Activated CD8-positive, alpha-beta T cell treated with anti-CD3 and anti-CD28 coated beads for 36 hours (primary cell): ENCODE results near the gene SIGLEC7. TPM values are rescaled to one million over a fixed set of nuclear protein-coding genes. Genes with fewer than 3 reads are reported as not detected.

Source experiments
- ATAC-seq: fragments of 200-7000 bp; cut with Tn5 transposase; one replicate; pipeline ENCODE4 v1.10.0; 2021; ENCODE audit warnings: mild to moderate bottlenecking, moderate library complexity
- CTCF ChIA-PET: fragments of 350-600 bp; sonication (Branson Sonifier 250); formaldehyde crosslinking; loops from one replicate; lab custom pipeline; 2021; ENCODE audit warnings: antibody characterized with exemption; lab: Charles Lee
- POLR2A ChIA-PET: fragments of 350-600 bp; sonication (Branson Sonifier 250); formaldehyde crosslinking; loops from one replicate; lab custom pipeline; 2021; ENCODE audit warnings: antibody characterized with exemption; lab: Charles Lee
- DNase-seq: peaks from one replicate; pipeline ENCODE4 v3.0.0-alpha.2; 2020
- H3K27ac Mint-ChIP-seq: one replicate; pipeline ENCODE4 v1.8.0; 2021; ENCODE audit warnings: mild to moderate bottlenecking, mixed read lengths
- H3K27me3 Mint-ChIP-seq: one replicate; pipeline ENCODE4 v1.8.0; 2021; ENCODE audit warnings: mixed read lengths
- H3K36me3 Mint-ChIP-seq: one replicate; pipeline ENCODE4 v1.8.0; 2021; ENCODE audit warnings: low read depth, mixed read lengths
- H3K4me1 Mint-ChIP-seq: one replicate; pipeline ENCODE4 v1.8.0; 2021; ENCODE audit warnings: low read depth, mixed read lengths
- H3K4me3 Mint-ChIP-seq: one replicate; pipeline ENCODE4 v1.8.0; 2021; ENCODE audit warnings: mild to moderate bottlenecking, moderate library complexity, mixed read lengths
- H3K9me3 Mint-ChIP-seq: one replicate; pipeline ENCODE4 v1.8.0; 2021; ENCODE audit warnings: mixed read lengths
- intact Hi-C: fragments of 100-400 bp; cut with micrococcal nuclease; formaldehyde crosslinking; loops from one replicate; pipeline ENCODE4 v1.10.0; 2022
- total RNA-seq, 2 experiments: library from RNA; stranded (reverse); gene quantifications; one replicate each; pipeline ENCODE4 v1.2.3, GENCODE V29; 2021
- TF ChIP-seq, protein P1 (sequence below): fragments of 200-600 bp; IDR thresholded peaks from one replicate; pipeline ENCODE4 v1.8.0; 2022; ENCODE audit warnings: antibody characterized with exemption, mild to moderate bottlenecking

The SIGLEC7 gene
- total RNA-seq, 2 experiments from 2014 or later, result not detected

DNA sequence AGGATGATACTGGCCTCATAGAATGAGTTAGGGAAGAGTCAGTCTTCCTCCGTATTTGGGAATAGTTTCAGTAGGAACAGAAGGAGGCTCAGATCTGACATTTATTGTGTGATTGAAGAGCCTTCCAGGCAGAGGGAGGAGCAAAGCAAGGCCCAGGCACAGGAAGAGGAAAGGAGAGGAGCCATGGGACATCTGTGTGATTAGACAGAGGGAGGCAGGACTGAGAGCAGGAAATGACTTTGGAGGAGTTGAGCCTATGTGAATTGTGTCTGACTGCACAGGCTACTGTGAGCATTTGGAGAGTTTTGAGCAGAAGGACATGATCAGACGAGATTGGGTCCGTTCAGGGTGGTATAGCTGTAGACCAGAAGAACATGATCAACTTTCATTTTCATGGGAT lies 8.5 kb downstream of the SIGLEC7 start:
- Mint-ChIP-seq H3K9me3 (no peaks in the 10 kb centered on the region), H3K4me3 (no peak overlapping the region), H3K27ac (no peak overlapping the region), H3K4me1 (no peaks in the 10 kb centered on the region), H3K27me3 (no peaks in the 10 kb centered on the region), H3K36me3 (no peaks in the 10 kb centered on the region)
- no peak for DNase-seq
- intact Hi-C loops, result no loop called here
- ChIA-PET CTCF (interaction anchor here (2.6 kb wide), 1 partner anchor 109 kb away, joined by 5 read pairs; no protein-coding TSS in a partner anchor), POLR2A (no interaction called here)
- TF ChIP-seq, protein P1, sequence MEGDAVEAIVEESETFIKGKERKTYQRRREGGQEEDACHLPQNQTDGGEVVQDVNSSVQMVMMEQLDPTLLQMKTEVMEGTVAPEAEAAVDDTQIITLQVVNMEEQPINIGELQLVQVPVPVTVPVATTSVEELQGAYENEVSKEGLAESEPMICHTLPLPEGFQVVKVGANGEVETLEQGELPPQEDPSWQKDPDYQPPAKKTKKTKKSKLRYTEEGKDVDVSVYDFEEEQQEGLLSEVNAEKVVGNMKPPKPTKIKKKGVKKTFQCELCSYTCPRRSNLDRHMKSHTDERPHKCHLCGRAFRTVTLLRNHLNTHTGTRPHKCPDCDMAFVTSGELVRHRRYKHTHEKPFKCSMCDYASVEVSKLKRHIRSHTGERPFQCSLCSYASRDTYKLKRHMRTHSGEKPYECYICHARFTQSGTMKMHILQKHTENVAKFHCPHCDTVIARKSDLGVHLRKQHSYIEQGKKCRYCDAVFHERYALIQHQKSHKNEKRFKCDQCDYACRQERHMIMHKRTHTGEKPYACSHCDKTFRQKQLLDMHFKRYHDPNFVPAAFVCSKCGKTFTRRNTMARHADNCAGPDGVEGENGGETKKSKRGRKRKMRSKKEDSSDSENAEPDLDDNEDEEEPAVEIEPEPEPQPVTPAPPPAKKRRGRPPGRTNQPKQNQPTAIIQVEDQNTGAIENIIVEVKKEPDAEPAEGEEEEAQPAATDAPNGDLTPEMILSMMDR, result no peak
- no peak for ATAC-seq

DNA sequence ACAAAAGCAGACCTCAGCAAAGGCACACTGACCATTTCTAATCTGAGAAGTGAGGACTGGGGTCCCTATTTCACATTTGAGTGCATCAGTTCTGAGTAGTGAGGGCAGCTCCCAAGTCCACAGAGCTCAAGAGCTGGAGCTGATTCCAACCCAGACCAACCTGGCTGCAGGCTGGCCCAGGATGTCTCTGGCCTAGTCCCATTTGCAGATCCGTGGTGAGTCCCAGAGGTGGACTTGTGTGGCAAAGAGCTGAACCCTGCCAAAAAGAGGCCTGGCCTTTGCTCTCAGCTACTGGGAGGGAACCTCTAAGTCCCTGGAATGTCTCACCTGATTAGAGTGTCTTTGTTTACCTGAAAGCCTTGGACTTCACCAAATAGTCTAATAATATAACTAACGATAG lies 14.6 kb downstream of the SIGLEC7 start:
- Mint-ChIP-seq H3K36me3 (no peaks in the 10 kb centered on the region), H3K27me3 (no peaks in the 10 kb centered on the region), H3K9me3 (no peaks in the 10 kb centered on the region), H3K4me1 (peaks cover 6% of the 10 kb centered on the region), H3K4me3 (no peak overlapping the region), H3K27ac (no peak overlapping the region)
- TF ChIP-seq, protein P1, result no peak
- ATAC-seq (no peak), DNase-seq (no peak)
- intact Hi-C loops, result loop anchor here (5.0 kb wide), 1 partner anchor 101 kb away; no protein-coding TSS in a partner anchor
- CTCF ChIA-PET, result interaction anchor here (0.9 to 4.2 kb wide), 11 partner anchors 9 to 357 kb away, joined by 3 to 37 read pairs (median 3); partner anchors contain the start of gene VSIG10L
- POLR2A ChIA-PET, result no interaction called here

DNA sequence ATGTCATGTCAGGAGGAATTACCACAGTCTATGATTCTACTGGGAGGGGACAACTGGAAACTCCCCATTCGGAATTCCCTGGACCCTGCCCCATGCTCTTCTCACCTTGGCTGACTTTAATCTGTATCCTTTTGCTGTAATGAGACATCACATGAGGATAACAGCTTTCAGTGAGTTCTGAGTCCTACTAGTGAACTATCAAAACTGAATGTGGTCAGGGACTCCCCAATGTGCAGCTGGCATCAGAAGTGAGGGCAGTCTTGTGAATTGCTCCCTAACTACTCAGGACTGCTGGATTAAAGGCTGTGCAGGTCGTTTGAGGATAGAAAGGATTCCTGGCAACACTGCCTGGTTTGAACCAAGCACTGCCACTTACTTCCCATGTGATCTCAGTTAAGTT lies 15.2 kb downstream of the SIGLEC7 start:
- DNase-seq (no peak), ATAC-seq (no peak)
- intact Hi-C loops, result loop anchor here (5.0 kb wide), 1 partner anchor 100 kb away; no protein-coding TSS in a partner anchor
- Mint-ChIP-seq H3K27me3 (no peaks in the 10 kb centered on the region), H3K27ac (no peak overlapping the region), H3K9me3 (no peaks in the 10 kb centered on the region), H3K36me3 (no peaks in the 10 kb centered on the region), H3K4me3 (no peak overlapping the region), H3K4me1 (peaks cover 6% of the 10 kb centered on the region)
- ChIA-PET POLR2A (no interaction called here), CTCF (interaction anchor here (1.0 to 4.2 kb wide), 14 partner anchors 9 to 504 kb away, joined by 3 to 37 read pairs (median 4); partner anchors contain the start of gene VSIG10L)
- TF ChIP-seq, protein P1, result no peak

DNA sequence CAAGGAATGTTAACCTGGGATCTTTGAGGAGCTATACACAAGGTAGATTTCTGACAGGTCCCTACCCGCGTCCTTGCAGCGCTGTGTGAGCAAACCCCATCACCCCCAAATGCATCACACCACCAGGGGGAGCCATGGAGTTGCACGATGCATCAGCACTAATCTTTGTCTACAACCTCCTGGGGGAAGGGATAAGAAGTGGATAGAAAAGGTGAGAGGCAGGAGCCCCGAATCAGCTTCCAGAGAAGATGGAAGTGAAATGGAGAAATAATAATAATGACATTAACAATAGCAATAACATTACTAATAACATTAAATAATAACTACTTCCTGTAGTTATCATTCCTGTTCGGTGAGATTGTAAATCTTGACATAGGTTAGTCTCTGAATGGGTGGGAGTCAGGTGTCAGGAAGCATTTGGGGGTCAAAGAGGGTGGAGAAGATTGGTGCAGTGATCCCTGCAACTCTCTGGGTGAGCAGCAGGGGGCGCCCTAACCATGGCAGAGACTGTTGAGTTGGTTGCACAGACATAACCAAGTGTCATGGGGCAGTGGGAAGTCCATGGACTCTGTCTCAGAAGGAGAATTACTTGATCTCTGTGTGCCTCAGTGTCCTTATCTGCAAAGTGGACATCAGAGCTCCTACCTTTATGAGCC lies 16.5 kb downstream of the SIGLEC7 start:
- POLR2A ChIA-PET, result interaction anchor here (0.9 kb wide), 1 partner anchor 27 kb away, joined by 4 read pairs; no protein-coding TSS in a partner anchor
- Mint-ChIP-seq H3K9me3 (no peaks in the 10 kb centered on the region), H3K4me3 (no peak overlapping the region), H3K36me3 (no peaks in the 10 kb centered on the region), H3K4me1 (peaks cover 6% of the 10 kb centered on the region), H3K27ac (no peak overlapping the region), H3K27me3 (no peaks in the 10 kb centered on the region)
- intact Hi-C loops, result loop anchor here (5.0 kb wide), 1 partner anchor 99 kb away; no protein-coding TSS in a partner anchor
- TF ChIP-seq, protein P1, result peak; percentile 99
- peak; percentile 89 for DNase-seq
- peak; percentile 89 for ATAC-seq
- CTCF ChIA-PET, result interaction anchor here (0.6 to 4.2 kb wide), 34 partner anchors 10 to 505 kb away, joined by 3 to 37 read pairs (median 4); no protein-coding TSS in a partner anchor

DNA sequence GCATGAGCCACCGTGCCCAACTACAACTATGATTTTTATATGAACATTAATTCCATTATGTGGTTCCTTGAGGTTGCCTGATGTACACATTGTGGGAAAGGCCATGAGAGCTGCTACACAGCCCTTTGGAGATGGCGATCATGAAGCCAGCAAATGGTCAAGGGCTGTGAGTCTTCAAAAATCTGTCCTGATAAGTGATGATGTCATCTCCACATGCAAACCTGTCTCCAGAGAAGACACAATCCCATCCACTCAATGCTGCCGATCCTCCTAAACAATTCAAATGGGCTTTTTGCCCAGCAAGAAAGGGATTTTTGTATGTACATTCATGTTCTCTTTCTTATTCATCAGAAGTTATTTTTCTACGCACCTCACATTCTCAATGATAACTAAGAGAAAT lies 17.6 kb downstream of the SIGLEC7 start:
- no peak for DNase-seq
- H3K27me3 Mint-ChIP-seq, result no peaks in the 10 kb centered on the region

More for the DNA sequence above, 17.6 kb downstream of the SIGLEC7 start:
- Mint-ChIP-seq H3K36me3 (no peaks in the 10 kb centered on the region), H3K4me1 (peaks cover 6% of the 10 kb centered on the region), H3K27ac (no peak overlapping the region), H3K9me3 (no peaks in the 10 kb centered on the region), H3K4me3 (no peak overlapping the region)
- intact Hi-C loops, result loop anchor here (5.0 kb wide), 1 partner anchor 98 kb away; no protein-coding TSS in a partner anchor
- TF ChIP-seq, protein P1, result no peak
- ChIA-PET POLR2A (no interaction called here), CTCF (interaction anchor here (1.3 to 3.8 kb wide), 7 partner anchors 10 to 138 kb away, joined by 3 to 25 read pairs (median 14); no protein-coding TSS in a partner anchor)
- no peak for ATAC-seq
